HepG2 (cell line): ENCODE data around the gene PIP5KL1. TPM values are rescaled to one million over a fixed set of nuclear protein-coding genes. Genes with fewer than 3 reads are reported as not detected.

Experiments
- ATAC-seq: fragments of 200-7000 bp; cut with Tn5 transposase; 3 replicates; pipeline ENCODE4 v1.9.1; 2020; ENCODE audit warnings: mild to moderate bottlenecking, moderate library complexity
- BruUV-seq: library from RNA; stranded (reverse); fragments of 400-500 nt; replicated peaks from 2 replicates; lab custom pipeline; 2021; lab: Mats Ljungman, UMichigan
- CTCF ChIA-PET: fragments of 300-600 bp; formaldehyde crosslinking; extraction: SDS; loops from one replicate; lab custom pipeline; 2021; ENCODE audit warnings: low total read pairs, inconsistent platforms, low intra/inter-chr PET ratio; lab: Yijun Ruan, JAX
- POLR2A ChIA-PET: fragments of 350-600 bp; sonication (Branson Sonifier 250); formaldehyde crosslinking; loops from one replicate; lab custom pipeline; 2020; ENCODE audit warnings: antibody characterized with exemption, inconsistent platforms; lab: Yijun Ruan, JAX
- DNase-seq: peaks from one replicate; pipeline ENCODE4 v3.0.0-alpha.2; 2015; ENCODE audit warnings: low spot score
- FAIRE-seq: peaks from 3 replicates; lab custom pipeline; 2011; peaks lifted over from hg19 to GRCh38; lab: Jason Lieb, UNC
- H2AFZ ChIP-seq: one replicate; pipeline ENCODE4 v1.6.1; 2011; ENCODE audit warnings: low read length, inconsistent platforms
- H3K27ac ChIP-seq: fragments of 300-600 bp; 3 replicates; pipeline ENCODE4 v1.8.0; 2011; ENCODE audit warnings: mixed run types, mild to moderate bottlenecking, mixed read lengths, low read length, inconsistent platforms; ENCODE audit not compliant: insufficient read depth; ENCODE audit errors: extremely low read length
- H3K27me3 ChIP-seq, 2 experiments: fragments of 200-600 bp in 1 of 2; 2 replicates in 1 of 2; 3 replicates in 1 of 2; pipeline versions ENCODE4 v1.6.0 to v1.8.0; 2011; ENCODE audit warnings: low read length in 2 of 2, mild to moderate bottlenecking in 2 of 2, moderate library complexity in 2 of 2, inconsistent platforms in 1 of 2; ENCODE audit not compliant: insufficient read depth in 2 of 2, control insufficient read depth in 1 of 2
- H3K36me3 ChIP-seq, 2 experiments: fragments of 200-600 bp in 1 of 2; replicated peaks in 1 of 2; 2 replicates in 1 of 2; 3 replicates in 1 of 2; pipeline versions ENCODE4 v1.5.1 to v1.8.0; 2011; ENCODE audit warnings: low read length in 2 of 2, inconsistent platforms in 1 of 2; ENCODE audit not compliant: insufficient read depth in 2 of 2, control insufficient read depth in 1 of 2
- H3K4me1 ChIP-seq: 2 replicates; pipeline ENCODE4 v1.5.1; 2012; ENCODE audit warnings: low read length, inconsistent platforms; ENCODE audit not compliant: insufficient read depth
- H3K4me2 ChIP-seq: 2 replicates; pipeline ENCODE4 v1.6.0; 2011; ENCODE audit warnings: low read depth, low read length, inconsistent platforms
- H3K4me3 ChIP-seq, 3 experiments: fragments of 200-600 bp in 1 of 3; sonication (generic), shearing (Covaris generic) in 1 of 3; replicated peaks in 1 of 3; 2 replicates each; pipeline ENCODE4 v1.5.1; 2011 to 2016; ENCODE audit warnings: low read length in 3 of 3, inconsistent platforms in 2 of 3, low read depth in 2 of 3, mild to moderate bottlenecking in 2 of 3, control low read depth in 1 of 3, mixed read lengths in 1 of 3; ENCODE audit not compliant: insufficient read depth in 1 of 3
- H3K79me2 ChIP-seq: one replicate; pipeline ENCODE4 v1.6.1; 2011; ENCODE audit warnings: low read length, inconsistent platforms; ENCODE audit not compliant: insufficient read depth
- H3K9ac ChIP-seq: 2 replicates; pipeline ENCODE4 v1.6.0; 2011; ENCODE audit warnings: mild to moderate bottlenecking, low read depth, low read length, inconsistent platforms; ENCODE audit not compliant: insufficient read depth
- H3K9me3 ChIP-seq: 2 replicates; pipeline ENCODE4 v1.5.1; 2012; ENCODE audit warnings: mild to moderate bottlenecking, low read length
- H4K20me1 ChIP-seq: 2 replicates; pipeline ENCODE4 v1.6.0; 2011; ENCODE audit warnings: inconsistent platforms, mild to moderate bottlenecking, low read length, moderate library complexity; ENCODE audit not compliant: insufficient read depth
- CENPBD1 ChIP-seq: sonication (generic); formaldehyde crosslinking; IDR thresholded peaks from 2 replicates; pipeline ENCODE4 v1.8.0; 2022; ENCODE audit warnings: missing genetic modification reagents, low read depth, mild to moderate bottlenecking, borderline replicate concordance
- HDAC1 ChIP-seq: sonication (generic); formaldehyde crosslinking; IDR thresholded peaks from 2 replicates; pipeline ENCODE4 v1.5.1; 2020; ENCODE audit warnings: mild to moderate bottlenecking, missing genetic modification reagents
- NFIB ChIP-seq: sonication (generic); formaldehyde crosslinking; IDR thresholded peaks from 2 replicates; pipeline ENCODE4 v1.9.0; 2021; ENCODE audit warnings: missing genetic modification reagents, mild to moderate bottlenecking, borderline replicate concordance
- ZIK1 ChIP-seq: sonication (generic); formaldehyde crosslinking; IDR thresholded peaks from 2 replicates; pipeline ENCODE4 v1.5.0; 2020; ENCODE audit warnings: mild to moderate bottlenecking, low read depth, missing genetic modification reagents, borderline replicate concordance
- ZNF501 ChIP-seq: sonication (generic); formaldehyde crosslinking; IDR thresholded peaks from 2 replicates; pipeline ENCODE4 v1.5.1; 2020; ENCODE audit warnings: mild to moderate bottlenecking, moderate library complexity, missing genetic modification reagents
- ZNF761 ChIP-seq: sonication (generic); formaldehyde crosslinking; conservative IDR thresholded peaks from 2 replicates; pipeline ENCODE4 v1.4.0; 2020; ENCODE audit warnings: mild to moderate bottlenecking, missing genetic modification reagents
- ZNF841 ChIP-seq: sonication (generic); formaldehyde crosslinking; IDR thresholded peaks from 2 replicates; pipeline ENCODE4 v1.8.1; 2023; ENCODE audit warnings: missing genetic modification reagents, borderline replicate concordance
- WGBS: methylation state at CpG from one replicate; pipeline ENCODE4 v1.1.6; 2017; ENCODE audit warnings: low lambda C conversion rate; 5-methylcytosine and 5-hydroxymethylcytosine counted together
- in situ Hi-C: cut with HindIII; loops from 2 replicates; pipeline ENCODE4 v1.10.0; 2017; ENCODE audit warnings: low pct_unique_long_range_greater_than_20kb; ENCODE audit not compliant: extremely low pct_ligation_motif_present
- intact Hi-C: fragments of 100-400 bp; cut with micrococcal nuclease; formaldehyde crosslinking; loops from one replicate; pipeline ENCODE4 v1.10.0; 2022; ENCODE audit not compliant: unreplicated experiment
- polyA plus RNA-seq, 8 experiments: library from polyadenylated mRNA; depleted of rRNA in 3 of 8; stranded (reverse) in 7 of 8; unstranded in 1 of 8; fragments of >200 nt; fragmentation: Illumina TruSeq in 4 of 8; extraction: Trizol in 4 of 8; gene quantifications; 2 replicates each; pipeline versions ENCODE4 v1.2.1 to v1.2.3, GENCODE V29; 2011 to 2016; ENCODE audit warnings: low read depth in 4 of 8, missing spikeins in 1 of 8, mixed read lengths in 1 of 8; ENCODE audit not compliant: insufficient read depth in 1 of 8
- total RNA-seq, 5 experiments: library from RNA; depleted of rRNA; stranded (reverse); fragments of >200 nt; fragmentation: Illumina TruSeq; extraction: Trizol; gene quantifications; 2 replicates each; pipeline ENCODE4 v1.2.3, GENCODE V29; 2016; ENCODE audit warnings: low read depth in 1 of 5
- TF ChIP-seq, protein P1 (sequence below): sonication (generic); formaldehyde crosslinking; IDR thresholded peaks from 2 replicates; pipeline ENCODE4 v1.4.0; 2020; ENCODE audit warnings: mild to moderate bottlenecking, missing genetic modification reagents, borderline replicate concordance
- TF ChIP-seq, protein P2 (sequence below): sonication (generic); formaldehyde crosslinking; IDR thresholded peaks from 2 replicates; pipeline ENCODE4 v1.4.0; 2020; ENCODE audit warnings: missing genetic modification reagents, borderline replicate concordance
- TF ChIP-seq, protein P3 (sequence below): fragments of 450-650 bp; IDR thresholded peaks from 2 replicates; pipeline ENCODE4 v1.6.1; 2017; ENCODE audit warnings: mild to moderate bottlenecking

Gene PIP5KL1
- total and polyA plus RNA-seq, 2 of the 13 experiments (the other 11 are each of a cell fraction or from before 2014, with no cell fraction given) = 0.20 to 0.49 TPM

DNA sequence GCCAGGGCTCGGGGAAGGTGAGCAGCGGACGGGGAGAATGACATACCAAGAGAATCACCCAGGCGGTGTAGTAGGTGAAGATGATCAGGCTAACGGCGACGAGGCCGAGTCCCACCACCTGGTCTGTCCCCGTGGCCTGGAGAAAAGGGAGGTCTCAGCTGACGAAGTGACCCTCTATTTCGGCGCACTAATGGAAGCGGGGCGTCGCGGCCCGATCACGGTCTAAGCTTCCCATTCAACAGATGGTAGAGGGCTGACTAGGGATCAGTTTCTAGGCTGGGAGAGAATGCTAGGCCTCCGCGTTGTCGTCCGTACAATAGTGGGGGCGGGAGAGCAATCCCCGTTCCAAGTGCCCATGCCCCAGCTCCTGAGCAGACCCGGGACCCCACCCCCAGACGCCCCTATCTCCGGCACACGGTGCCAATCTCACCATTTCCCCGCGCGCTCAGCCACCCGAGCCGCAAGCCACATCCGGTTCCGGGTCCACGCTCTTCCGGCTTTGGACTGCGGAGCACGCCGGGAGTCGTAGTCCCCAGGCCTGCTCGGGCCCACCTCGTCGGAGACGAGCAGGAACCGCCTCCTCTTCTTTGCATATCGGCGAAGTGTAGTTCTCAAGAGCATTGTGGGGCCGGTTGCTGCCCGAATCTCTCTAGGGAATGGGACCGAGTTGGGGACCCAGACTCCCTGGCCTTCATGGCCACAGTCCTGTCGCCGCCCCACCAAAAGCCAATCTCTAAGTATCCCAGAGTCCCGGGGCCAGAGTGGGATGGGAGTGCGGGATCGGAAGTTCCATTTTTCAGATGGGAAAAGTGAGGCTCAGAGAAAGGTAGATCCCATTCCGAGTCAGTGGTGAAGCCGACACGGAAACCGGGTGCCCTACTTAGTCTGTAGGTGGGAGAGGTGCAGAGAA, 7.1 kb upstream of the PIP5KL1 start, which contains the start of gene DPM2:
DPM2 (minus strand) TSS at position 467 of the 910 bp plus-strand sequence; CDS start at position 433, 34 bp downstream.
- 39% methylated on average over 19 of the region's 60 CpGs for WGBS
- peak; percentile 70 for FAIRE-seq
- peaks cover 36% of the 10 kb centered on the region for H3K4me1 ChIP-seq
- TF ChIP-seq ZNF761 (CRISPR knock-in tag) (no peak), ZNF841 (CRISPR knock-in tag) (no peak), ZNF501 (CRISPR knock-in tag) (peak; percentile 77), ZIK1 (CRISPR knock-in tag) (no peak), HDAC1 (CRISPR knock-in tag) (peak; percentile 87), CENPBD1 (no peak), NFIB (CRISPR knock-in tag) (no peak)
- TF ChIP-seq, protein P1, sequence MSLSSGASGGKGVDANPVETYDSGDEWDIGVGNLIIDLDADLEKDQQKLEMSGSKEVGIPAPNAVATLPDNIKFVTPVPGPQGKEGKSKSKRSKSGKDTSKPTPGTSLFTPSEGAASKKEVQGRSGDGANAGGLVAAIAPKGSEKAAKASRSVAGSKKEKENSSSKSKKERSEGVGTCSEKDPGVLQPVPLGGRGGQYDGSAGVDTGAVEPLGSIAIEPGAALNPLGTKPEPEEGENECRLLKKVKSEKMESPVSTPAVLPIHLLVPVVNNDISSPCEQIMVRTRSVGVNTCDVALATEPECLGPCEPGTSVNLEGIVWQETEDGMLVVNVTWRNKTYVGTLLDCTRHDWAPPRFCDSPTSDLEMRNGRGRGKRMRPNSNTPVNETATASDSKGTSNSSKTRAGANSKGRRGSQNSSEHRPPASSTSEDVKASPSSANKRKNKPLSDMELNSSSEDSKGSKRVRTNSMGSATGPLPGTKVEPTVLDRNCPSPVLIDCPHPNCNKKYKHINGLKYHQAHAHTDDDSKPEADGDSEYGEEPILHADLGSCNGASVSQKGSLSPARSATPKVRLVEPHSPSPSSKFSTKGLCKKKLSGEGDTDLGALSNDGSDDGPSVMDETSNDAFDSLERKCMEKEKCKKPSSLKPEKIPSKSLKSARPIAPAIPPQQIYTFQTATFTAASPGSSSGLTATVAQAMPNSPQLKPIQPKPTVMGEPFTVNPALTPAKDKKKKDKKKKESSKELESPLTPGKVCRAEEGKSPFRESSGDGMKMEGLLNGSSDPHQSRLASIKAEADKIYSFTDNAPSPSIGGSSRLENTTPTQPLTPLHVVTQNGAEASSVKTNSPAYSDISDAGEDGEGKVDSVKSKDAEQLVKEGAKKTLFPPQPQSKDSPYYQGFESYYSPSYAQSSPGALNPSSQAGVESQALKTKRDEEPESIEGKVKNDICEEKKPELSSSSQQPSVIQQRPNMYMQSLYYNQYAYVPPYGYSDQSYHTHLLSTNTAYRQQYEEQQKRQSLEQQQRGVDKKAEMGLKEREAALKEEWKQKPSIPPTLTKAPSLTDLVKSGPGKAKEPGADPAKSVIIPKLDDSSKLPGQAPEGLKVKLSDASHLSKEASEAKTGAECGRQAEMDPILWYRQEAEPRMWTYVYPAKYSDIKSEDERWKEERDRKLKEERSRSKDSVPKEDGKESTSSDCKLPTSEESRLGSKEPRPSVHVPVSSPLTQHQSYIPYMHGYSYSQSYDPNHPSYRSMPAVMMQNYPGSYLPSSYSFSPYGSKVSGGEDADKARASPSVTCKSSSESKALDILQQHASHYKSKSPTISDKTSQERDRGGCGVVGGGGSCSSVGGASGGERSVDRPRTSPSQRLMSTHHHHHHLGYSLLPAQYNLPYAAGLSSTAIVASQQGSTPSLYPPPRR (CRISPR knock-in tag) = no peak
- TF ChIP-seq, protein P2, sequence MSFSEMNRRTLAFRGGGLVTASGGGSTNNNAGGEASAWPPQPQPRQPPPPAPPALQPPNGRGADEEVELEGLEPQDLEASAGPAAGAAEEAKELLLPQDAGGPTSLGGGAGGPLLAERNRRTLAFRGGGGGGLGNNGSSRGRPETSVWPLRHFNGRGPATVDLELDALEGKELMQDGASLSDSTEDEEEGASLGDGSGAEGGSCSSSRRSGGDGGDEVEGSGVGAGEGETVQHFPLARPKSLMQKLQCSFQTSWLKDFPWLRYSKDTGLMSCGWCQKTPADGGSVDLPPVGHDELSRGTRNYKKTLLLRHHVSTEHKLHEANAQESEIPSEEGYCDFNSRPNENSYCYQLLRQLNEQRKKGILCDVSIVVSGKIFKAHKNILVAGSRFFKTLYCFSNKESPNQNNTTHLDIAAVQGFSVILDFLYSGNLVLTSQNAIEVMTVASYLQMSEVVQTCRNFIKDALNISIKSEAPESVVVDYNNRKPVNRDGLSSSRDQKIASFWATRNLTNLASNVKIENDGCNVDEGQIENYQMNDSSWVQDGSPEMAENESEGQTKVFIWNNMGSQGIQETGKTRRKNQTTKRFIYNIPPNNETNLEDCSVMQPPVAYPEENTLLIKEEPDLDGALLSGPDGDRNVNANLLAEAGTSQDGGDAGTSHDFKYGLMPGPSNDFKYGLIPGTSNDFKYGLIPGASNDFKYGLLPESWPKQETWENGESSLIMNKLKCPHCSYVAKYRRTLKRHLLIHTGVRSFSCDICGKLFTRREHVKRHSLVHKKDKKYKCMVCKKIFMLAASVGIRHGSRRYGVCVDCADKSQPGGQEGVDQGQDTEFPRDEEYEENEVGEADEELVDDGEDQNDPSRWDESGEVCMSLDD (CRISPR knock-in tag) = no peak
- TF ChIP-seq, protein P3, sequence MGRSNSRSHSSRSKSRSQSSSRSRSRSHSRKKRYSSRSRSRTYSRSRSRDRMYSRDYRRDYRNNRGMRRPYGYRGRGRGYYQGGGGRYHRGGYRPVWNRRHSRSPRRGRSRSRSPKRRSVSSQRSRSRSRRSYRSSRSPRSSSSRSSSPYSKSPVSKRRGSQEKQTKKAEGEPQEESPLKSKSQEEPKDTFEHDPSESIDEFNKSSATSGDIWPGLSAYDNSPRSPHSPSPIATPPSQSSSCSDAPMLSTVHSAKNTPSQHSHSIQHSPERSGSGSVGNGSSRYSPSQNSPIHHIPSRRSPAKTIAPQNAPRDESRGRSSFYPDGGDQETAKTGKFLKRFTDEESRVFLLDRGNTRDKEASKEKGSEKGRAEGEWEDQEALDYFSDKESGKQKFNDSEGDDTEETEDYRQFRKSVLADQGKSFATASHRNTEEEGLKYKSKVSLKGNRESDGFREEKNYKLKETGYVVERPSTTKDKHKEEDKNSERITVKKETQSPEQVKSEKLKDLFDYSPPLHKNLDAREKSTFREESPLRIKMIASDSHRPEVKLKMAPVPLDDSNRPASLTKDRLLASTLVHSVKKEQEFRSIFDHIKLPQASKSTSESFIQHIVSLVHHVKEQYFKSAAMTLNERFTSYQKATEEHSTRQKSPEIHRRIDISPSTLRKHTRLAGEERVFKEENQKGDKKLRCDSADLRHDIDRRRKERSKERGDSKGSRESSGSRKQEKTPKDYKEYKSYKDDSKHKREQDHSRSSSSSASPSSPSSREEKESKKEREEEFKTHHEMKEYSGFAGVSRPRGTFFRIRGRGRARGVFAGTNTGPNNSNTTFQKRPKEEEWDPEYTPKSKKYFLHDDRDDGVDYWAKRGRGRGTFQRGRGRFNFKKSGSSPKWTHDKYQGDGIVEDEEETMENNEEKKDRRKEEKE = no peak

More for the DNA sequence above, 7.1 kb upstream of the PIP5KL1 start, which contains the start of gene DPM2:
- H3K36me3 ChIP-seq = peaks cover 4 to 12% of the 10 kb centered on the region in 2 experiments; a peak in 4 of 5 replicates
- 0 out of 2 replicates have a peak, but pooled peaks cover 2% of the 10 kb centered on the region for H4K20me1 ChIP-seq
- no peak within 1 kb of the TSS for H2AFZ ChIP-seq
- H3K9ac ChIP-seq = peak within 1 kb of the TSS; percentile 84
- DNase-seq (peak; percentile 73), ATAC-seq (peak; percentile 89)
- in situ Hi-C loops = loop anchor here (5.0 kb wide), 1 partner anchor 100 kb away; no protein-coding TSS in a partner anchor
- intact Hi-C loops = no loop called here
- peaks cover 22% of the 10 kb centered on the region for H3K79me2 ChIP-seq
- peak within 1 kb of the TSS; percentile 86 to 96 (median 89) for H3K4me3 ChIP-seq
- H3K27ac ChIP-seq = peak within 1 kb of the TSS; percentile 50
- TSS peak; percentile 20 for BruUV-seq
- H3K4me2 ChIP-seq = peak within 1 kb of the TSS; percentile 99
- H3K27me3 ChIP-seq = no peaks in the 10 kb centered on the region; a peak in 1 of 5 replicates
- no peaks in the 10 kb centered on the region for H3K9me3 ChIP-seq
- ChIA-PET CTCF (no interaction called here), POLR2A (interaction anchor here (0.5 to 1.4 kb wide), 2 partner anchors 12 to 98 kb away, joined by 3 read pairs; no protein-coding TSS in a partner anchor)
